CD4-positive, alpha-beta T cell treated with Interleukin-6 at 100 ng/mL for 8 hours (primary cell): Measurements from ENCODE around the gene SHOX.
"Not testable (repeated sequence)": the region's sequence is repeated elsewhere in the genome, so short reads cannot be mapped to it uniquely, and the experiment has no call there.

Experiments
- DNase-seq: peaks from one replicate; pipeline ENCODE4 v3.0.0-alpha.2; 2020; ENCODE audit warnings: mixed read lengths, low spot score

Gene SHOX

GRCh38 chrX:621705-622503, 8.7 kb upstream of the SHOX start:
- no peak for DNase-seq

DNA sequence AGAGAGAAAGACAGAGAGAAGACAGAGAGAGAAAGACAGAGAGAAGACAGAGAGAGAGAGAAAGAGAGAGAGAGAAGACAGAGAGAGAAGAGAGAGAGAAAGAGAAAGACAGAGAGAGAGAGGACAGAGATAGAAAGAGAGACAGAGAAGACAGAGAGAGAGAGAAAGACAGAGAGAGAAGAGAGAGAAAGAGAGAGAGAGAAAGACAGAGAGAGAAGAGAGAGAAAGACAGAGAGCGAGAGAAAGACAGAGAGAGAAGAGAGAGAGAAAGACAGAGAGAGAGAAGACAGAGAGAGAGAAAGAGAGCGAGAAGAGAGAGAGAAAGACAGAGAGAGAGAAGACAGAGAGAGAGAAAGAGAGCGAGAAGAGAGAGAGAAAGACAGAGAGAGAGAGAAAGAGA, 7.8 kb upstream of the SHOX start:
- not testable (repeated sequence) for DNase-seq

DNA sequence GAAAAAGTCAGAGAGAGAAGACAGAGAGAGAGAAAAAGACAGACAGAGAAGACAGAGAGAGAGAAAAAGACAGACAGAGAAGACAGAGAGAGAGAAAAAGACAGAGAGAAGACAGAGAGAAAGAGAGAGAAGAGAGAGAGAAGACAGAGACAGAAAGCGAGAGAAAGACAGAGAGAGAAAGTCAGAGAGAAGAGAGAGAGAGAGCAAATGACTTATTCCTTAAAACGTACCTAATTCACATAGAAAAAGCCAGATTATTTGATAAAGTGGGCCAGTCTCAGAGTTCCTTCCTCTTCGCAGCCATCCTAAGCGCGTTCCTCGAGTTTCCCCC, 7.4 kb upstream of the SHOX start:
- DNase-seq = no peak

- no peak for DNase-seq
Measured at GRCh38 chrX:623599-624315, 6.8 kb upstream of the SHOX start.

DNA sequence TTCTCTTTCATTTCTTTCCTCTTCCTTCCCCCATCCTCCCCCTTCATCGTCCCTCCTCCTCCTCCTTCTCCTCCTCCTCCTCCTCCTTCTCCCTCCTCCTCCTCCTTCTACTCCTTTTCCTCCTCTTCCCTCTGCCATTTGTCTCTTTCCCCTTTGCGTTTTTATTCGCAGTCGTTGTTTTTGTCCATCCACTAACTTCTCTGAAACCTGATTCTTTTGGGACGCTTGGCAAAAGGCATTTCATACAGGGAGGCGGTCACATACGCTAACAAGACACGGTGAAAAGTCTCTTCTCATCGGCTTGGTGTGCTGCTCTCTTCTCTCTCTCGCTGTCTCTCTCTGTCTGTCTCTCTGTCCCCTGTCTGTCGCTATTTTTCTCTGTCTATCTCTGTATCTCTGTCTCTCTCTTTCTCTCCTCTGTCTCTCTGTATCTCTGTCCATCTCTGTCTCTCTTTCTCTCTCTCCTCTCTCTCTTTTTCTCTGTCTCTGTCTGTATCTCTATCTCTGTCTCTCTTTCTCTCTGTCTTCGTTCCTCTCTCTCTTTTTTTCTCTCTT, 5.4 kb upstream of the SHOX start:
- no peak for DNase-seq

DNA sequence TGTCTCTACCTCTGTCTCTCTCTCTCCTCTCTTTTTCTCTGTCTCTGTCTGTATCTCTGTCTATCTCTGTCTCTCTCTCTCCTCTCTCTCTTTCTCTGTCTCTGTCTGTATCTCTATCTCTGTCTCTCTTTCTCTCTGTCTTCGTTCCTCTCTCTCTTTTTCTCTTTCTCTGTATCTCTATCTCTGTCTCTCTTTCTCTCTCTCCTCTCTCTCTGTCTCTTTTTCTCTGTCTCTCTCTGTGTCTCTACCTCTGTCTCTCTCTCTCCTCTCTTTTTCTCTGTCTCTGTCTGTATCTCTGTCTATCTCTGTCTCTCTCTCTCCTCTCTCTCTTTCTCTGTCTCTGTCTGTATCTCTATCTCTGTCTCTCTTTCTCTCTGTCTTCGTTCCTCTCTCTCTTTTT, 4.5 kb upstream of the SHOX start:
- not testable (repeated sequence) for DNase-seq

DNA sequence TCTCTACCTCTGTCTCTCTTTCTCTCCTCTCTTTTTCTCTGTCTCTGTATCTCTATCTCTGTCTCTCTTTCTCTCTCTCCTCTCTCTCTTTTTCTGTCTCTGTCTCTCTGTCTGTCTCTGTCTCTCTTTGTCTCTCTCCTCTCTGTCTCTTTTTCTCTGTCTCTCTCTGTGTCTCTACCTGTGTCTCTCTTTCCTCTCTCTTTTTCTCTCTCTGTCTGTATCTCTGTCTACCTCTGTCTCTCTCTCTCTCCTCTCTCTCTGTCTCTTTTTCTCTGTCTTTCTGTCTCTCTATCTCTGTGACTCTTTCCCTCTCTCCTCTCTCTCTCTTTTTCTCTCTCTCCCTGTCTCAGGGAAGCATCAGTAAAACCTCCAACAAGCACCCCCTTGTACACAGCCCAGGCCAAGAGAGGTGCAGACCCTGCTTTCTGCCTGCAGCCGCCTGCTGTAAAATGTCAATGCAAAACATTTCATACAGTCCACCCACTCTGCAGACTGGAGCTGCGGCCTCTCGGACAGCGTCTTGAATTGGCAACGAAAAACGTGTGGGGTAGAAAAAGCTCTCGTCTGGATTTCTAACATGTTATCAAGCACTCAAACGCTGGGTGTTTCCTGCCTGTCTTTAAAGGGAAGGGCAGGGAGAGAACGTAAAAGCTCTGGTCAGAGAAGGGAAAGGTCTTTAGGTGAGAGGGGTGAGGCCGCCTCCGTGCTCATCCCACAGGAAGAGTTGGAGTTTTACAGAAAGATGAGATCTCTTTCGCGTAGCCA, 3.7 kb upstream of the SHOX start:
- DNase-seq = no peak

GRCh38 chrX:627510-627981, 3.0 kb upstream of the SHOX start:
- DNase-seq = no peak

DNA sequence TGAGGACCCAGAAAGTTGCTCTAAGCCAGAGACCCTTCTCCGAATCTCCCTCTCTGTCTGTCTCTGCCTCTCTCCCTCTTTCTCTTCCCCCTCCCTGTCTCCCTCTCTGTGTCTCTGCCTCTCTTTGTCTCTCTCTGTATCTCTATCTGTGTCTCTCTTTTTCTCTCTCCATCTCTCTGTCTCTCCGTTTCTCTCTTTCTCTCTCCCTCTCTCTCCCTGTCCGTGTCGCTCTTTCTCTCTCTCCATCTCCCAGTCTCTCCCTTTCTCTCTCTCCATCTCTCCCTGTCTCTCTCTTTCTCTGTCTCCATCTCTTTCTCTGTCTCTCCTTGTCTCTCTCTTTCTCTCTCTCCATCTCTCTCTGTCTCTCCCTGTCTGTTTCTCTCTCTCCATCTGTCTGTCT, 2.6 kb upstream of the SHOX start:
- DNase-seq = no peak

- no peak for DNase-seq
Measured at GRCh38 chrX:629230-630006, 1.2 kb upstream of the SHOX start.

DNA sequence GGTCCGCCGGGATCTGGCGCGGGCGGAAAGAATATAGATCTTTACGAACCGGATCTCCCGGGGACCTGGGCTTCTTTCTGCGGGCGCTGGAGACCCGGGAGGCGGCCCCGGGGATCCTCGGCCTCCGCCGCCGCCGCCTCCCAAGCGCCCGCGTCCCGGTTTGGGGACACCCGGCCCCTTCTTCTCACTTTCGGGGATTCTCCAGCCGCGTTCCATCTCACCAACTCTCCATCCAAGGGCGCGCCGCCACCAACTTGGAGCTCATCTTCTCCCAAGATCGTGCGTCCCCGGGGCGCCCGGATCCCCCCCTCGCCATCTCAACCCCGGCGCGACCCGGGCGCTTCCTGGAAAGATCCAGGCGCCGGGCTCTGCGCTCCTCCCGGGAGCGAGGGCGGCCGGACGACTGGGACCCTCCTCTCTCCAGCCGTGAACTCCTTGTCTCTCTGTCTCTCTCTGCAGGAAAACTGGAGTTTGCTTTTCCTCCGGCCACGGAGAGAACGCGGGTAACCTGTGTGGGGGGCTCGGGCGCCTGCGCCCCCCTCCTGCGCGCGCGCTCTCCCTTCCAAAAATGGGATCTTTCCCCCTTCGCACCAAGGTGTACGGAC, 482 bp upstream of the SHOX start:
- no peak for DNase-seq

DNA sequence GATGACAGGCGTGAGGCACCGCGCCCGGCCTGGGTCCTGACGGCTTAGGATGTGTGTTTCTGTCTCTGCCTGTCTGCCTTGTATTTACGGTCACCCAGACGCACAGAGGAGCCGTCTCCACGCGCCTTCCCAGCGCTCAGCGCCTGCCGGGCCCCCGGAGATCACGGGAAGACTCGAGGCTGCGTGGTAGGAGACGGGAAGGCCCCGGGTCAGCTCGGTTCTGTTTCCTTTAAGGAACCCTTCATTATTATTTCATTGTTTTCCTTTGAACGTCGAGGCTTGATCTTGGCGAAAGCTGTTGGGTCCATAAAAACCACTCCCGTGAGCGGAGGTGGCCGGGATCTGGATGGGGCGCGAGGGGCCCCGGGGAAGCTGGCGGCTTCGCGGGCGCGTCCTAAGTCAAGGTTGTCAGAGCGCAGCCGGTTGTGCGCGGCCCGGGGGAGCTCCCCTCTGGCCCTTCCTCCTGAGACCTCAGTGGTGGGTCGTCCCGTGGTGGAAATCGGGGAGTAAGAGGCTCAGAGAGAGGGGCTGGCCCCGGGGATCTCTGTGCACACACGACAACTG, 1.3 kb downstream of the SHOX start:
- DNase-seq = no peak

- DNase-seq = no peak
Measured at GRCh38 chrX:632366-633042, 1.9 kb downstream of the SHOX start.

DNA sequence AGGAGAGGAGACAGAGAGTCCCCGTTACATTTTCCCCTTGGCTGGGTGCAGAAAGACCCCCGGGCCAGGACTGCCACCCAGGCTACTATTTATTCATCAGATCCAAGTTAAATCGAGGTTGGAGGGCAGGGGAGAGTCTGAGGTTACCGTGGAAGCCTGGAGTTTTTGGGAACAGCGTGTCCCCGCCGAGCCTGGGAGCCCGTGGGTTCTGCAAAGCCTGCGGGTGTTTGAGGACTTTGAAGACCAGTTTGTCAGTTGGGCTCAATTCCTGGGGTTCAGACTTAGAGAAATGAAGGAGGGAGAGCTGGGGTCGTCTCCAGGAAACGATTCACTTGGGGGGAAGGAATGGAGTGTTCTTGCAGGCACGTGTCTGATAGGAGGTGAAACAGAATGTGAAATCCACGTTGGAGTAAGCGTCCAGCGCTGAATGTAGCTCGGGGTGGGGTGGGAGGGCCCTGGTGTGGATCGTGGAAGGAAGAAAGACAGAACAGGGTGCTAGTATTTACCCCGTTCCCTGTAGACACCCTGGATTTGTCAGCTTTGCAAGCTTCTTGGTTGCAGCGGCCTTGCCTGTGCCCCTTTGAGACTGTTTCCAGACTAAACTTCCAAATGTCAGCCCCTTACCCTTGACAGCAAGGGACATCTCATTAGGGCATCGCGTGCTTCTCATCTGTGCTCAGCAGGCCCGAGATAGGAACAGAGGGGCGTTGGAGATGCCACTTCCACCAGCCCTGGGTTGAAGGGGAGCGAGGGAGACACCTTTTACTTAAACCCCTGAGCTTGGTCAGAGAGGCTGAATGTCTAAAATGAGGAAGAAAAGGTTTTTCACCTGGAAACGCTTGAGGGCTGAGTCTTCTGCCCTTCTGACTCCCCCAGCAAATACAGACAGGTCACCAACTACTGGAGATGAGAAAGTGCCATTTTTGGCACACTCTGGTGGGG, 2.7 kb downstream of the SHOX start:
- no peak for DNase-seq

- DNase-seq = no peak
Measured at GRCh38 chrX:633985-634958, 3.7 kb downstream of the SHOX start.

DNA sequence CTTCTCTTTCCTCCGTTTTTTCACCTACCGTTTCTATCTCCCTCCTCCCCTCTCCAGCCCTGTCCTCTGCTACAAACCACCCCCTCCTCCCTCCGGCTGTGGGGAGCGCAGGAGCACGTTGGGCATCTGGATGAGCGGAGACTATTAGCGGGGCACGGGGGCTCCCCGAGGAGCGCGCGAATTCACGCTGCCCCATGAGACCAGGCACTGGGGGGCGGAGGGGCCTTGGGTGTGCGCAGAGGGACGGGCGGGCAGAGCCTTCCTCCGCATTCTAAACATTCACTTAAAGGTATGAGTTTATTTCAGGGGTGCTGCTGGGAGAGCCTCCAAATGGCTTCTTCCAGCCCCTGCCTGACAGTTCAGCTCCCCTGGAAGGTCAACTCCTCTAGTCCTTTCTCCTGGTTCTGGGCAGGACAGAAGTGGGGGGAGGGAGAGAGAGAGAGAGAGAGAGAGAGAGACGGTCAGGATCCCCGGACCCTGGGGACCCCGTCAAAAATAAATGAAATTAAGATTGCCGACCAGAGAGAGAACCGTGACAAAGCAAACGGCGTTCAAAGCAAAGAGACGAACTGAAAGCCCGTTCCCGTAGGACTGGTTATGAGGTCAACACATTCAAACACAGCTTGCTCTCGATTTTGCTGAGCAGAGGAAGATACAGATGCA, 5.0 kb downstream of the SHOX start:
- no peak for DNase-seq

DNA sequence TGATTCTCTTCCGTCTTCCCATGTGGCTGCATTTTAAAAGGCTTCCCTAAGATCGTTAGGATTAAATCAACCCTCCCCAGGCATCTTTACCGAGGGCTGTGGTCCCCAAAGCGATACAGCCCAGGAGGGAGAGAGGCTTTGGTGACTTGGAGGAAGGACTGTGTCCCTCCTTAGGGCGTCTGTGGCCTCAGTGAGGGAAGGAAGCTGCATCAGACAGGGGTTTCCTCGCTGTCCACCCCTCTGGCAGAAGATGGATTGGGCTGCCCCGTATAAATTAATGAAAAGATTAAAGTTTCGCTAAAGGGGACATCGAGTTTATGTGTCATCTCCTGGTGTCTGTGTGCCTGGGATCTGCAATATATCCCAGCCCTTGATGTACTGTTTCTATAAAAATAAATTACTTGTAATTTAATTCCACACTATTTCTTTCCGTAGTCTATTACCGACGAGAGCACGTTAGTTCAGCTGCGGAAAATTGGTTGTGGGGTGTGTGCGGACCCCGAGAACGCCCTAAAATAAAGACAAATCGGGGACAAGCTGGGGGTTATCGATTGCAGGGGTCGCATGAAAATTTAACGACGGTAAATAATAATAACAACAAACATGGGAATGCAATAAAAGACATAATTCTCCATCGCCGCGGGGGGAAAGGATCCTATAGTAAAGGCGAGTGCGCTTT, 6.5 kb downstream of the SHOX start:
- DNase-seq = no peak
